ENCODE measurements around the gene TEKTIP1. TPM values are rescaled to one million over a fixed set of nuclear protein-coding genes. Genes with fewer than 3 reads are reported as not detected.

TEKTIP1 gene
- total and polyA plus RNA-seq, 9 of the 15 experiments (the other 6 are each of a cell fraction or from before 2014, with no cell fraction given) = 0.66 TPM; not detected in 8

DNA sequence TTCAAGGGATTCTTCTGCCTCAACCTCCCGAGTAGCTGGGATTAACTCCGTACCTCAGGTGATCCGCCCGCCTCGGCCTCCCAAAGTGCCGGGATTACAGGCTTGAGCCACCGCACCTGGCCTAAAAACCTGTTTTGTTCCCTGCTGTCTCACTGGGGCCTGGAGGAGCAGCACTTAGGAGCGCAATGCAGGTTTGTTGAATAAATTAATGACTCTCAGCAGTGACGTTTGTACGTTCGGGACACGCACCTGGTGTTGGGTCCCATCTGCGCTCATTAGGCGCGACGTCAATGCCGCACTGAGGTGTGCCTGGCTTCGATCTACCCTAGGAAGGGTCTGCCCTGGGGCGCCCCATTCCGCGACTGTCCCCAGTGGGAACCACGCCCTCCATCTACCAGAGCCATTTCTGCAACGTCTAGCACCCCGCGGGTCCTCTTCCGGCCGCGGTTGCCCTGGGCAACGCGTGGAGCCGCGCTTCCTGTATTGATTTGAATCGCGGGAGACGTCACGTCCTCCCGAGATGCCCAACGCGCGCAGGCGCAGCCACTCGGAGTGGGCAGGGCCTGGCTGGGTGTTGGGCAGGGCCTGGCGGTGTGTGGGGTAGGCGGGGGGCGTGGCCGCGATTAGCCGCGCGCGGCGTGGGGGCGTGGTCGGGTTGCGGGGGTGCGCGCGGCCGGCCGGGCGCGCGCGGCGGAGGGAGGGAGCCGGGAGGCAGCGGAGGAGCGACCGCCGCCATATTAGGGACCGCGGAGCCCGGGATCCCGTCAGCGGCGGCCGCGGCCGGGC, 33.2 kb upstream of the TEKTIP1 start, which contains the start of gene FZR1 (continued):
- TF ChIP-seq PRDM10 (IDR thresholded peaks at IDR 0.05; ENCODE audit: partially characterized antibody) (no peak), NFRKB (IDR thresholded peaks at IDR 0.05; ENCODE audit: low read depth) (peak; percentile 83), KDM4B (IDR thresholded peaks at IDR 0.05; ENCODE audit: borderline replicate concordance in 2 of 2, low read depth in 1 of 2) (peak in 1 of 2 experiments; percentile 45; a peak in 1 of 4 replicates), ZNF512 (tag; IDR thresholded peaks at IDR 0.05) (no peak), PPARD (CRISPR knock-in tag; IDR thresholded peaks at IDR 0.05) (no peak), GABPA (tag; conservative IDR thresholded peaks at IDR 0.05; ENCODE audit: low read depth) (peak; percentile 96), THRA (IDR thresholded peaks at IDR 0.05) (no peak), ESRRA (IDR thresholded peaks at IDR 0.05; ENCODE audit: borderline replicate concordance, low read depth) (peak; percentile 34; the same call in 1 of the 2 replicates), MTA1 (IDR thresholded peaks at IDR 0.05; ENCODE audit: borderline replicate concordance) (peak; percentile 45; the same call in 1 of the 2 replicates), ZBTB5 (IDR thresholded peaks at IDR 0.05) (no peak), MAFK (IDR thresholded peaks at IDR 0.05; ENCODE audit: low read length) (no peak; the same call in 1 of the 2 replicates), NFIX (CRISPR knock-in tag; IDR thresholded peaks at IDR 0.05; ENCODE audit: low read depth) (no peak), HDAC6 (IDR thresholded peaks at IDR 0.05; ENCODE audit: low read depth, low read length) (no peak), ATF1 (CRISPR knock-in tag; IDR thresholded peaks at IDR 0.05) (no peak; the same call in 1 of the 2 replicates), ATF1 (tag; IDR thresholded peaks at IDR 0.05) (peak; percentile 97), TCF3 (CRISPR knock-in tag; IDR thresholded peaks at IDR 0.05) (no peak; the same call in 1 of the 2 replicates), SUPT5H (IDR thresholded peaks at IDR 0.05) (peak; percentile 70)
- TF ChIP-seq, protein P1, sequence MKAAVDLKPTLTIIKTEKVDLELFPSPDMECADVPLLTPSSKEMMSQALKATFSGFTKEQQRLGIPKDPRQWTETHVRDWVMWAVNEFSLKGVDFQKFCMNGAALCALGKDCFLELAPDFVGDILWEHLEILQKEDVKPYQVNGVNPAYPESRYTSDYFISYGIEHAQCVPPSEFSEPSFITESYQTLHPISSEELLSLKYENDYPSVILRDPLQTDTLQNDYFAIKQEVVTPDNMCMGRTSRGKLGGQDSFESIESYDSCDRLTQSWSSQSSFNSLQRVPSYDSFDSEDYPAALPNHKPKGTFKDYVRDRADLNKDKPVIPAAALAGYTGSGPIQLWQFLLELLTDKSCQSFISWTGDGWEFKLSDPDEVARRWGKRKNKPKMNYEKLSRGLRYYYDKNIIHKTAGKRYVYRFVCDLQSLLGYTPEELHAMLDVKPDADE (conservative IDR thresholded peaks at IDR 0.05; ENCODE audit: control insufficient read depth, low read depth, low read length) = peak; percentile 74; the same call in 1 of the 2 replicates

All from K562 (cell line).